Effector memory CD4-positive, alpha-beta T cell (primary cell): ENCODE data around the gene SLC25A1.

ENCODE experiments used
- DNase-seq, 3 donors: peaks; one replicate each; pipeline ENCODE4 v3.0.0-alpha.2; 2020
- H3K27ac ChIP-seq: 2 replicates; pipeline ENCODE4 v1.7.0; 2013; ENCODE audit warnings: mild to moderate bottlenecking, low read length, moderate library complexity; ENCODE audit not compliant: insufficient read depth, poor library complexity, severe bottlenecking
- H3K27me3 ChIP-seq: replicated peaks from 2 replicates; pipeline ENCODE4 v1.7.0; 2013; ENCODE audit warnings: mild to moderate bottlenecking, low read length; ENCODE audit not compliant: insufficient read depth, control insufficient read depth, poor library complexity, severe bottlenecking
- H3K36me3 ChIP-seq: 2 replicates; pipeline ENCODE4 v1.7.0; 2013; ENCODE audit warnings: mild to moderate bottlenecking, low read length, moderate library complexity; ENCODE audit not compliant: control insufficient read depth, insufficient read depth
- H3K4me1 ChIP-seq: 2 replicates; pipeline ENCODE4 v1.7.0; 2013; ENCODE audit warnings: low read length, mild to moderate bottlenecking; ENCODE audit not compliant: control insufficient read depth, insufficient read depth, poor library complexity, severe bottlenecking
- H3K4me3 ChIP-seq: 2 replicates; pipeline ENCODE4 v1.7.0; 2013; ENCODE audit warnings: low read length, low read depth, mild to moderate bottlenecking; ENCODE audit not compliant: insufficient read depth, poor library complexity, severe bottlenecking
- H3K9me3 ChIP-seq: 2 replicates; pipeline ENCODE4 v1.7.0; 2013; ENCODE audit warnings: mild to moderate bottlenecking, low read length, moderate library complexity; ENCODE audit not compliant: control insufficient read depth

The SLC25A1 gene

DNA sequence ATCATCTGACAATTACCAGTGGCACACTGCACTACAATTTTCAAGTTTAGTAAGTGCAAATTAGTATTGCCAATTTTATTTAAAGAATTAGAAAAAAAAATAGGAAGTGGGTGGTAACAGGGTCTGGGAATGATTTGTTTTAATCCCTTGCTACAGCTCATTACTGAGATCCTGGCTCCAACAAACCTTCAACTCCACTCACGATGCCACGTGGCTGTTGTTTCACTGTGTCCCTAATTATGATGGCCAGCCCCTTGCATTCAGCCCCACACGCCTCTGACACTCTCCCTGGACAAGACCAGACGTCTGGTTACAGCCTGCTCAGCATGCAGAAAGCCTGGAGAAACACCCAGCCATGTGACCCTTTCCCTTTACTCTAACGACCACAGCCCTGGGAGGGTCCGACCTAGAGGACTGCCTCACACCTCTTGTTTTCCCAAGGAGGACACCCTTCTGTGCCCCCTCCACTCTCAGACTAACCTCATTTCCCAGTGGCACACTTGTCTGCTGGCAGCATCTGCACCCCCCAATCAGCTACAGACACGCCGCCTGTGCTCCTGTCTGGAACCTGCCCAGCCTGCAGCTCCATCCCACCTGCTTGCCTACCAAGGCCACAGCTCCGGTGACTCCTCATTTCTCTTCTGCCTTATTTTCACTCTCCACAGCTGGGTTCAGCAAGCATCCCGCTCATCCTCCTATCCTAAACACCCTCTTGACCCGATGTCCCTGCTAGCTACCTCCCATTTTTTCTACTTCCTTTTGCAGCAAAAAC lies 18.5 kb upstream of the SLC25A1 start:
- H3K9me3 ChIP-seq: no peaks in the 10 kb centered on the region
- H3K27me3 ChIP-seq: no peaks in the 10 kb centered on the region
- no peak overlapping the region for H3K4me3 ChIP-seq
- no peak overlapping the region for H3K27ac ChIP-seq
- no peaks in the 10 kb centered on the region for H3K36me3 ChIP-seq
- no peak for DNase-seq
- peaks cover 4% of the 10 kb centered on the region for H3K4me1 ChIP-seq

DNA sequence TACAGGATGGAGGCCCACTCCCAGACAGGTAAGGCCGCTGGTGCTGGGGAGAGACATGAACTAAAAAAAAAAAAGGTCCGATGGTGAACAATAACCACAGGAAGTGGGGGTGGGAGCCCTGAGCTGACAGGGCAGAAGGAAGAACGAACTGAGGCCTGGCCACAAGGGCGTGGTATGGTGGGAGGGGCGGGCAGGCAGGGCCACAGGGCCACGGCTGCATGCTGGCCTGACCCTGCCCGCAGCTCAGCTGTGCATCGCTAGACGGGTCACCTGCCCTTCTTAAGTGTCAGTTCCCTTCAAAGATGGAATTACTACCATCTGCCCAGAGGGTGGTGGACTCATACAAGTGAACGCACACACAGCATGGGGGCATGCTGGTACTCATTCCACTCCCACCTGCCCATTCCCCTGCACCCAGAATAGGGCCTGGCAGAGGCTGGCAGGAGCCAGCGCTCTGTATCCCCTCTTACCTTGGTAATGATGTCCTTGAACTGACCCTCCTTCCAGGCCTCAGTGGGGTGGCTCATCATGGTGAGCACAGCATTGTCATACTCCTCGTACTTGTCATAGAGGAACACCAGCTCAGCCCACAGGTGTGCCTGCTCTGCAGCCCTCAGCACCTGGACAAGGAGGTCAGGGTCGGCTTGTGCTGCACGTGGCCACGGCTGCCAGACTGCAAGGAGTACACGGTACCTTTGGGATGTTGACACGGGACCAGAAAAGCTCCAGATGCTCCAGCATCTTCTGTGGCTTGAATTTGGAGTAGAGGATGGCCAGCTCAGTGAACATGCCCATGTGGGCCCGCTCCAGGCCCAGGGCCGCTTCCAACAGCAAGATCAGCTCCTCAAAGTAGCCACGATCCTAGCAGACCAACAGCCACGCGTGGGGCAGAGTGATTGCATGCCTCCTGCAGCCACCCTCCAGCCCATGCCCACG lies 17.5 kb upstream of the SLC25A1 start:
- no peak for DNase-seq
- Histone ChIP-seq H3K9me3 (no peaks in the 10 kb centered on the region), H3K4me1 (peaks cover 4% of the 10 kb centered on the region), H3K27ac (no peak overlapping the region), H3K4me3 (no peak overlapping the region), H3K36me3 (no peaks in the 10 kb centered on the region), H3K27me3 (no peaks in the 10 kb centered on the region)

DNA sequence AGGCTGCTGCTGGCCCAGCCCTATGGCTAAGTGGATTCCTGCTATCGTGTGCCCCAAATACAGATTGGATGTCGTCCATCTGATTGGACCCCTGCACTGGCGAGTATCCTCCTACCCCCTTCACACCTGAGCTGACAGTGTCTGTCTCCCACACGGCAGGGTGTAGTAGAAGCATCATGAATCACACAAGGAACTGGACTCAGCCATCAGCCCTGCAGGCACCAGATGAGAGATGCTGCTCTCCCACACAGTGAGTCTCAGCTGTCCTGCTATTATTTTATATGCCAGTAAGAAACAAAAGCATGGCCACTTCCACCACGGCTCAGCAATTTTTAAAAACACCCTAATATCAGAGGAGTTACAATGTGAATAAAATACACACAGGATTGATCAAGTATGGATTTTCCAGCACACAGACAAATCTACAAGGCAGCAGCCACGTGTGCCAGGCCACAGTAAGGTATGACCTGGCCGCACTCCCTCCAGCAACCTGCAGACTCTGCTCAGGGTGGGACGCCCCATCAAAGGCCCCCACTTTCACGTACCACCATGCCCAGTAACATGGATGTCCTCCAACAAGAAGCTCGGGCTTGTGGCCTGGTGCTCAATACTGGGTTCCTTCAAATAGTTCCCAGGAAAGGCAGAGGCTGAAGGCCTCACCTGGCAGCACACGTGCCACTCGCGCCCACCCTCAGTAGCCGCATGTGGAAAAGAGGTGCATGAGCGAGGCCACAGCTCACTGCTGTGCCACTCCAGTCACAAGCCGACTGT lies 16.4 kb upstream of the SLC25A1 start:
- no peak for DNase-seq
- H3K9me3 ChIP-seq: no peaks in the 10 kb centered on the region
- no peak overlapping the region for H3K27ac ChIP-seq
- no peaks in the 10 kb centered on the region for H3K36me3 ChIP-seq
- no peak overlapping the region for H3K4me3 ChIP-seq
- peaks cover 4% of the 10 kb centered on the region for H3K4me1 ChIP-seq
- H3K27me3 ChIP-seq: no peaks in the 10 kb centered on the region

DNA sequence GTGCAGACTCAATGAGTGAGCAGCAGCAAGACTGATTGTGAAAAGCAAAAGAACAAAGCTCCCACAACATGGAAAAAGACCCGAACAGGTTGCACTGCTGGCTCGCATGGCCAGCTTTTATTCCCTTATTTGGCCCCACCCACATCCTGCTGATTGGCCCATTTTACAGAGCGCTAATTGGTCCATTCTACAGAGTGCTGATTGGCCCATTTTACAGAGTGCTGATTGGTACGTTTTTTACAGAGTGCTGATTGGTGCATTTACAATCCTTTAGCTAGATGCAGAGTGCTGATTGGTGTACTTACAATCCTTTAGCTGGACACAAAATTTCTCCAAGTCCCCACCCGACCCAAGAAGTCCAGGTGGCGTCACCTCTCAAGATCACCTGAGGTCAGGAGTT lies 15.3 kb upstream of the SLC25A1 start:
- Histone ChIP-seq H3K4me1 (peaks cover 4% of the 10 kb centered on the region), H3K36me3 (no peaks in the 10 kb centered on the region), H3K4me3 (no peak overlapping the region), H3K9me3 (no peaks in the 10 kb centered on the region), H3K27ac (no peak overlapping the region), H3K27me3 (no peaks in the 10 kb centered on the region)
- no peak for DNase-seq

DNA sequence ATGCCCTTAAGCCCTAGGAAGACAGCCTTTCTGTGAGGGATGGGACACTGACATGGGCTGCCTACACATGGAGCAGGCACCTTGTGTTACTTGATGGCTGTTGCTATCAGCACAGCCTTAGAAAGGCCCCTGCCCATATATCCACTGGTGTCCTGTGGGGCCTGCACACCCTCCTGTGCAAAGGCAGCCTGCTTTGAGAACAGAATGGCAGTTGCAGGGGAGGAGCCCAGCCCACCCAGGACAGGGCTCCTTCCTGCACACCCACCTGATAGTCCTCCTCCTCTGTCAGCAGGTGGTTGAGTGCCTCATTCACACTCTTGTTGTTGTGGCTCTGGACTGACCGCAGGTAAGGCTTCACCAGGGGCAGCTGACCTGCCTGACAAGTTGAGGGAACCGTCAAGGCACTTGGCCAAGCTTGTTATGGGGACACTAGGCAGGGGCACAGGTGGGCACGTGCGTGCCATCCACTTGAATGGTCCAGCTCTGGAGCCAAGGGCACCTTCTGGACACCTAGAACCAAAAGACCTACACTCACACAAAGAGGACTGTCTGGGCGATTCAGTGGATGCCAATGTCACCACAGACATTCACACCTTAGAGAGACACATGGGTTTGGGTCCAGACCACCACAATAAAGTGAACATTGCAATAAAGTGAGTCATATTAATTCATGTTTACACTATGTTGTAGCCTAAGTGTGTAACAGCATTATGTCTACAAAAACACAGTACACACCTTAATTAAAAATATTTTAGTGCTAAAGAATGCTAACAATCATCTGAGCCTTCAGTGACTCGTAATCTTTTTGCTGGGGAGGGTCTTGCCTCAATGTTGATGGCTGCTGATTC lies 9.4 kb upstream of the SLC25A1 start:
- Histone ChIP-seq H3K36me3 (no peaks in the 10 kb centered on the region), H3K4me3 (no peak overlapping the region), H3K27ac (no peak overlapping the region), H3K27me3 (no peaks in the 10 kb centered on the region), H3K9me3 (no peaks in the 10 kb centered on the region), H3K4me1 (no peaks in the 10 kb centered on the region)
- no peak for DNase-seq

DNA sequence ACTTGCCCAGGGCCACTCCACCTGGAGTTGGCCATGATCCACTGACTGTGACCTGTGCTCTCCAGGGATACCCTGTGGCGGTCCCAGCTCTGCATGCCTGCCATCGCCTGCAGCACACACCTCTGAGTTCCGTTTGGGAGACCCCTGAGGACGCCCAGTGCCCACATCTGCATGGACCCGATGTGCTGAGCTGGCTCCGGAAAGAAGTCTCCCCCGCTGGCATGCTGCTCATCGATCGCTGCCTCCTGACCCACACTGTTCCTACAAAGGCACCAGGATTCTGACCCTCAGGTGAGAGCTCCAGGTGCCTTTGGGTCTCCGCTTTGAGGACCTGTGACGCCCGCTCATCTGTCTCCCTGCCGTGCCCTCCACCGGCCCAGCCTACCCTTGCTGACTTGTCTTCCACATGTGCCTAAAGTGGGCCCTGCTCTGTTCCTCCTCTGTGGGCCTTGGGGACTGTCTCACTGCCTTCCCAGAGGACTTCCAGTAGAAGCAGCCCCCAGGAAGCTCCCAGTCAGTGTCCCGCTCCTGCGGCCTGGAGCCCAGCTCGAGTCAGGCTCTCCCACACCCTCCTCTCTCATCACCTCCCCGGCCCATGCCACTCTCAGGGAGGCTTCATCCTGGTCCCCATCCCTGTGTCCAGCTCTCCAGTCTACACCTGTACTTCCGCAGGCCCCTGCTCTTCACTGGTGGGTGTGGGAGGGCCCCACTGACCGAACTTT lies 5.9 kb upstream of the SLC25A1 start:
- Histone ChIP-seq H3K9me3 (no peaks in the 10 kb centered on the region), H3K4me1 (peaks cover 8% of the 10 kb centered on the region), H3K27me3 (no peaks in the 10 kb centered on the region), H3K36me3 (no peaks in the 10 kb centered on the region), H3K4me3 (no peak overlapping the region), H3K27ac (no peak overlapping the region)
- no peak for DNase-seq

DNA sequence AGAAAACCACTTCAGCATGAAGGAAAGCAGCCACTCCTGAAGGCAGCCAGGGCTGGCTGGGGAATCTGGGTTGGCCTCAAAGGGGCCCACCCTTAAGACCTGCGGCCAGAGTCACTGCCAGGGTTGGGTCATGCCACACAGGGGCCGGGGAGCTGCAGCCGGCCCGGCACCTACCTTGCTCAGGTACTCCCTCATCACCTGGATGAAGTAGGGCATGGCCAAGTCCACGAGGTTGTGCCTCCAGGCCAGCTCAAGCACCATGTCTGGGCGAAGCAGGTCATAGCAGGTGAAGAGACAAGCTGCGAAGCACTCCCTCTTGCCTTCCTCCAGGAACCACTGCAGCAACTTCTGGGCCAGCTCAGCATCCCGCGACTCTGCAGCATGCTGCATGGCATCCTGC lies 4.7 kb upstream of the SLC25A1 start:
- H3K27ac ChIP-seq: no peak overlapping the region
- H3K9me3 ChIP-seq: no peaks in the 10 kb centered on the region
- H3K36me3 ChIP-seq: no peaks in the 10 kb centered on the region
- peaks cover 13% of the 10 kb centered on the region for H3K4me1 ChIP-seq
- H3K4me3 ChIP-seq: no peak overlapping the region
- DNase-seq: no peak
- H3K27me3 ChIP-seq: no peaks in the 10 kb centered on the region

DNA sequence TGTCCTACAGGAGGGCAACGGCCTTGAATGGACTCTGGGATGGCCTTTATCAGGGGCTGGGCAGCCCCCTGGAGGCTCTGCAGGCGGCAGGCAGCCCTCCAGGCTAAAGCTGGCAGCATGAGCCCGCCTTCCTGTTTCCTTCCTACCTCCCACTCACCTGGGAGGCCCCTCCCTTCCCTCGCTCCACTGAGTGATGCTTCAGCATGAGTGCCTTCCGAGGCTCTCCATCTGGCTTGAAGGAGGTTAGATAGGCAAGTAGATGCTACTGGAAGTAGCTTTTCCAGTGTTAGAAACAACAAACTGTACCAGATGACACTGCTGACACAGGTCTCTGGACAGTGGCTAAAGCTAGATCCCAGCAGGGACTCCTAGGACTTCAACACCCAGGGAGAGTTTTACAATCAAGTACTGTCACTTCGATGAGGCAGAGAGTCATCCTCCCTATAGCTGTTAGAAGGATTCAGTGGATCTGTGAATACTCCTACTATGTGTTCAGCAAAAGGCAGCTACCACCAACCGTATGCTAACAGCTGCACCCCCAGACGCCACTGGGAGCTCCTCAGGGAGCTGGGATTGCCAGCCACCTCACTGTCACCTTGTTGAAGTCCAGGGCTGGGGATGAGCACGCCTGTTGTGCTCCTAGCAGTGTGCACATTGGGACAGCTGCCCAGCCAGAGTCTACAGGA lies 4.1 kb upstream of the SLC25A1 start:
- Histone ChIP-seq H3K36me3 (no peaks in the 10 kb centered on the region), H3K27ac (no peak overlapping the region)
- DNase-seq: no peak

More for the DNA sequence above, 4.1 kb upstream of the SLC25A1 start:
- peaks cover 14% of the 10 kb centered on the region for H3K4me1 ChIP-seq
- no peak overlapping the region for H3K4me3 ChIP-seq
- no peaks in the 10 kb centered on the region for H3K27me3 ChIP-seq
- H3K9me3 ChIP-seq: no peaks in the 10 kb centered on the region
